GM19395 (cell line): Measurements from ENCODE around the gene CLCN3.
"Not testable (repeated sequence)": the region's sequence is repeated elsewhere in the genome, so short reads cannot be mapped to it uniquely, and the experiment has no call there.

Experiments used
- ATAC-seq: cut with Tn5 transposase; IDR thresholded peaks from one replicate; pipeline ENCODE4 v1.9.1; 2021; ENCODE audit warnings: mild to moderate bottlenecking, moderate library complexity; ENCODE audit not compliant: unreplicated experiment

The CLCN3 gene

GRCh38 chr4:169619958-169620879 lies at the start of gene CLCN3:
Gene CLCN3, plus strand, starts transcription at chr4:169620578. Its CDS starts 15,351 bp downstream, at chr4:169635929.
- peak; percentile 91 for ATAC-seq

GRCh38 chr4:169571012-169571411 lies 49.4 kb upstream of the CLCN3 start:
- not testable (repeated sequence) for ATAC-seq

- ATAC-seq: no peak
Measured at GRCh38 chr4:169571435-169571834, 48.9 kb upstream of the CLCN3 start.

- no peak for ATAC-seq
Measured at GRCh38 chr4:169573889-169574288, 46.5 kb upstream of the CLCN3 start.

- ATAC-seq: peak; percentile 96
Measured at GRCh38 chr4:169582203-169582602, 38.2 kb upstream of the CLCN3 start.

- ATAC-seq: peak; percentile 29
Measured at GRCh38 chr4:169582706-169583105, 37.7 kb upstream of the CLCN3 start.

GRCh38 chr4:169583563-169583962 lies 36.8 kb upstream of the CLCN3 start:
- ATAC-seq: no peak

- no peak for ATAC-seq
Measured at GRCh38 chr4:169593050-169593560, 27.3 kb upstream of the CLCN3 start.

- ATAC-seq: no peak
Measured at GRCh38 chr4:169594560-169595195, 25.7 kb upstream of the CLCN3 start.

GRCh38 chr4:169601016-169601771 lies 19.2 kb upstream of the CLCN3 start:
- peak; percentile 66 for ATAC-seq

GRCh38 chr4:169603312-169603711 lies 17.1 kb upstream of the CLCN3 start:
- no peak for ATAC-seq

- ATAC-seq: peak; percentile 82
Measured at GRCh38 chr4:169604131-169604900, 16.1 kb upstream of the CLCN3 start.

GRCh38 chr4:169604903-169605331 lies 15.5 kb upstream of the CLCN3 start:
- no peak for ATAC-seq

- no peak for ATAC-seq
Measured at GRCh38 chr4:169611157-169611556, 9.2 kb upstream of the CLCN3 start.

- ATAC-seq: peak; percentile 91
Measured at GRCh38 chr4:169611991-169612870, 8.1 kb upstream of the CLCN3 start, which contains the start of gene NEK1. Gene NEK1, minus strand, starts transcription at chr4:169612583. Its CDS starts 9,953 bp downstream, at chr4:169602630.

GRCh38 chr4:169612871-169613859 lies 7.2 kb upstream of the CLCN3 start:
- peak; percentile 52 for ATAC-seq

- ATAC-seq: no peak
Measured at GRCh38 chr4:169615467-169616106, 4.8 kb upstream of the CLCN3 start.
